Liver (tissue), 9 donors: ENCODE measurements around the gene PAAF1. TPM values are rescaled to one million over a fixed set of nuclear protein-coding genes. Genes with fewer than 3 reads are reported as not detected.

Experiments
- DNase-seq: peaks from one replicate; pipeline ENCODE4 v3.0.0-alpha.2; 2017; ENCODE audit warnings: low spot score
- H3K27ac ChIP-seq, 2 donors: one replicate each; pipeline ENCODE4 v1.7.0; 2013; ENCODE audit warnings: inconsistent platforms in 2 of 2, low read length in 2 of 2, control low read depth in 1 of 2, low read depth in 1 of 2, mild to moderate bottlenecking in 1 of 2
- H3K27me3 ChIP-seq, 4 donors: one replicate each; pipeline versions ENCODE4 v1.6.1 to v1.7.0; 2013; ENCODE audit warnings: low read length in 3 of 4, inconsistent platforms in 1 of 4, mild to moderate bottlenecking in 1 of 4, moderate library complexity in 1 of 4; ENCODE audit not compliant: control insufficient read depth in 4 of 4, insufficient read depth in 4 of 4
- H3K36me3 ChIP-seq, 4 donors: one replicate each; pipeline versions ENCODE4 v1.6.1 to v1.7.0; 2013; ENCODE audit warnings: low read length in 3 of 4, mild to moderate bottlenecking in 3 of 4, low read depth in 1 of 4, moderate library complexity in 1 of 4; ENCODE audit not compliant: control insufficient read depth in 4 of 4, insufficient read depth in 3 of 4
- H3K4me1 ChIP-seq, 4 donors: one replicate each; pipeline versions ENCODE4 v1.6.1 to v1.7.0; 2013; ENCODE audit warnings: low read length in 3 of 4, mild to moderate bottlenecking in 3 of 4, moderate library complexity in 1 of 4; ENCODE audit not compliant: control insufficient read depth in 4 of 4, insufficient read depth in 4 of 4
- H3K4me3 ChIP-seq, 3 donors: one replicate each; pipeline versions ENCODE4 v1.6.1 to v1.7.0; 2013; ENCODE audit warnings: low read length in 3 of 3, control low read depth in 1 of 3, low read depth in 1 of 3, mild to moderate bottlenecking in 1 of 3
- H3K9ac ChIP-seq, 2 donors: one replicate each; pipeline ENCODE4 v1.7.0; 2013; ENCODE audit warnings: low read length in 2 of 2, mild to moderate bottlenecking in 2 of 2, moderate library complexity in 2 of 2, control low read depth in 1 of 2, low read depth in 1 of 2
- H3K9me3 ChIP-seq, 4 donors: one replicate each; pipeline versions ENCODE4 v1.6.1 to v1.7.0; 2013; ENCODE audit warnings: low read length in 3 of 4; ENCODE audit not compliant: control insufficient read depth in 4 of 4
- EGR1 ChIP-seq, 2 donors: IDR thresholded peaks; 2 replicates each; pipeline ENCODE4 v1.6.1; 2016 to 2018; ENCODE audit warnings: antibody characterized with exemption in 2 of 2, low read depth in 2 of 2
- FOXA1 ChIP-seq: IDR thresholded peaks from 2 replicates; pipeline ENCODE4 v1.6.1; 2016; ENCODE audit warnings: antibody characterized with exemption
- FOXA2 ChIP-seq: IDR thresholded peaks from 2 replicates; pipeline ENCODE4 v1.6.1; 2016; ENCODE audit warnings: antibody characterized with exemption
- GABPA ChIP-seq, 2 donors: IDR thresholded peaks in 1 of 2; conservative IDR thresholded peaks in 1 of 2; 2 replicates each; pipeline ENCODE4 v1.6.1; 2016; ENCODE audit warnings: antibody characterized with exemption in 2 of 2, mild to moderate bottlenecking in 1 of 2, moderate library complexity in 1 of 2
- HNF4A ChIP-seq, 2 donors: conservative IDR thresholded peaks; 2 replicates each; pipeline ENCODE4 v1.6.1; 2016; ENCODE audit warnings: antibody characterized with exemption in 2 of 2, mild to moderate bottlenecking in 2 of 2
- HNF4G ChIP-seq: IDR thresholded peaks from 2 replicates; pipeline ENCODE4 v1.6.1; 2016; ENCODE audit warnings: antibody characterized with exemption
- JUND ChIP-seq, 2 donors: IDR thresholded peaks; 2 replicates each; pipeline ENCODE4 v1.6.1; 2016; ENCODE audit warnings: antibody characterized with exemption in 2 of 2
- NR2F2 ChIP-seq: IDR thresholded peaks from 2 replicates; pipeline ENCODE4 v1.6.1; 2016; ENCODE audit warnings: antibody characterized with exemption
- RAD21 ChIP-seq, 2 donors: IDR thresholded peaks; 2 replicates each; pipeline ENCODE4 v1.6.1; 2016; ENCODE audit warnings: antibody characterized with exemption in 2 of 2, mild to moderate bottlenecking in 2 of 2
- SP1 ChIP-seq: IDR thresholded peaks from 2 replicates; pipeline ENCODE4 v1.6.1; 2018; ENCODE audit warnings: antibody characterized with exemption, mild to moderate bottlenecking
- TAF1 ChIP-seq: conservative IDR thresholded peaks from 2 replicates; pipeline ENCODE4 v1.6.1; 2016; ENCODE audit warnings: antibody characterized with exemption, mild to moderate bottlenecking
- YY1 ChIP-seq: IDR thresholded peaks from 2 replicates; pipeline ENCODE4 v1.6.1; 2016; ENCODE audit warnings: antibody characterized with exemption, mild to moderate bottlenecking
- WGBS: extraction: QIAGEN DNeasy Blood & Tissue Kit; methylation state at CpG from one replicate; pipeline ENCODE4 v1.1.7; 2013; 5-methylcytosine and 5-hydroxymethylcytosine counted together
- polyA plus RNA-seq, 2 donors: library from polyadenylated mRNA; stranded (reverse) in 1 of 2; unstranded in 1 of 2; fragments of 200-250 nt in 1 of 2; fragments of >200 nt in 1 of 2; fragmentation: Nextera tagmentation in 1 of 2; extraction: Ambion mirVana in 1 of 2; gene quantifications; one replicate each; pipeline versions ENCODE4 v1.2.1 to v1.2.3, GENCODE V29; 2013 to 2015
- total RNA-seq, 2 donors: library from RNA; depleted of rRNA; stranded (reverse); fragments of >200 nt; gene quantifications; one replicate each; pipeline ENCODE4 v1.2.3, GENCODE V29; 2014
- TF ChIP-seq, protein P1 (sequence below): IDR thresholded peaks from 2 replicates; pipeline ENCODE4 v1.6.1; 2016; ENCODE audit warnings: antibody characterized with exemption, mild to moderate bottlenecking
- TF ChIP-seq, protein P2 (sequence below): IDR thresholded peaks from 2 replicates; pipeline ENCODE4 v1.6.1; 2016; ENCODE audit warnings: antibody characterized with exemption
- TF ChIP-seq, protein P3 (sequence below): fragments of 150-350 bp; IDR thresholded peaks from 2 replicates; pipeline ENCODE4 v1.5.1; 2017; ENCODE audit warnings: improper control_type of control experiment, low read depth, low read length; ENCODE audit not compliant: missing input control
- TF ChIP-seq, protein P4 (sequence below): IDR thresholded peaks from 2 replicates; pipeline ENCODE4 v1.6.1; 2016; ENCODE audit warnings: antibody characterized with exemption
- donor health status: healthy.
- donor health status: healthy.
- donor health status: healthy.
- donor health status: healthy.
- donor health status: healthy.

PAAF1 gene
- total and polyA plus RNA-seq, 4 donors: 5.3 to 10.4 (median 8.3) TPM

- Histone ChIP-seq H3K27ac (no peak overlapping the region), H3K9ac (no peak overlapping the region), H3K9me3 (no peaks in the 10 kb centered on the region), H3K36me3 (peaks cover 2 to 8% (median 5%) of the 10 kb centered on the region in 4 donors), H3K4me3 (no peak overlapping the region), H3K27me3 (no peaks in the 10 kb centered on the region), H3K4me1 (no peaks in the 10 kb centered on the region)
- TF ChIP-seq FOXA2 (no peak), SP1 (no peak), GABPA (IDR thresholded peaks at IDR 0.05 in 1 of 2, conservative IDR thresholded peaks at IDR 0.05 in 1 of 2) (no peak), NR2F2 (no peak), TAF1 (no peak), HNF4A (conservative IDR thresholded peaks at IDR 0.05) (no peak), FOXA1 (no peak), JUND (IDR thresholded peaks at IDR 0.05) (no peak), EGR1 (IDR thresholded peaks at IDR 0.05; ENCODE audit: low read depth in 2 of 2) (no peak), HNF4G (no peak), RAD21 (IDR thresholded peaks at IDR 0.05) (no peak), YY1 (no peak)
- TF ChIP-seq, protein P1, sequence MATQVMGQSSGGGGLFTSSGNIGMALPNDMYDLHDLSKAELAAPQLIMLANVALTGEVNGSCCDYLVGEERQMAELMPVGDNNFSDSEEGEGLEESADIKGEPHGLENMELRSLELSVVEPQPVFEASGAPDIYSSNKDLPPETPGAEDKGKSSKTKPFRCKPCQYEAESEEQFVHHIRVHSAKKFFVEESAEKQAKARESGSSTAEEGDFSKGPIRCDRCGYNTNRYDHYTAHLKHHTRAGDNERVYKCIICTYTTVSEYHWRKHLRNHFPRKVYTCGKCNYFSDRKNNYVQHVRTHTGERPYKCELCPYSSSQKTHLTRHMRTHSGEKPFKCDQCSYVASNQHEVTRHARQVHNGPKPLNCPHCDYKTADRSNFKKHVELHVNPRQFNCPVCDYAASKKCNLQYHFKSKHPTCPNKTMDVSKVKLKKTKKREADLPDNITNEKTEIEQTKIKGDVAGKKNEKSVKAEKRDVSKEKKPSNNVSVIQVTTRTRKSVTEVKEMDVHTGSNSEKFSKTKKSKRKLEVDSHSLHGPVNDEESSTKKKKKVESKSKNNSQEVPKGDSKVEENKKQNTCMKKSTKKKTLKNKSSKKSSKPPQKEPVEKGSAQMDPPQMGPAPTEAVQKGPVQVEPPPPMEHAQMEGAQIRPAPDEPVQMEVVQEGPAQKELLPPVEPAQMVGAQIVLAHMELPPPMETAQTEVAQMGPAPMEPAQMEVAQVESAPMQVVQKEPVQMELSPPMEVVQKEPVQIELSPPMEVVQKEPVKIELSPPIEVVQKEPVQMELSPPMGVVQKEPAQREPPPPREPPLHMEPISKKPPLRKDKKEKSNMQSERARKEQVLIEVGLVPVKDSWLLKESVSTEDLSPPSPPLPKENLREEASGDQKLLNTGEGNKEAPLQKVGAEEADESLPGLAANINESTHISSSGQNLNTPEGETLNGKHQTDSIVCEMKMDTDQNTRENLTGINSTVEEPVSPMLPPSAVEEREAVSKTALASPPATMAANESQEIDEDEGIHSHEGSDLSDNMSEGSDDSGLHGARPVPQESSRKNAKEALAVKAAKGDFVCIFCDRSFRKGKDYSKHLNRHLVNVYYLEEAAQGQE: no peak
- TF ChIP-seq, protein P2, sequence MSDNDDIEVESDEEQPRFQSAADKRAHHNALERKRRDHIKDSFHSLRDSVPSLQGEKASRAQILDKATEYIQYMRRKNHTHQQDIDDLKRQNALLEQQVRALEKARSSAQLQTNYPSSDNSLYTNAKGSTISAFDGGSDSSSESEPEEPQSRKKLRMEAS: no peak
- TF ChIP-seq, protein P3, sequence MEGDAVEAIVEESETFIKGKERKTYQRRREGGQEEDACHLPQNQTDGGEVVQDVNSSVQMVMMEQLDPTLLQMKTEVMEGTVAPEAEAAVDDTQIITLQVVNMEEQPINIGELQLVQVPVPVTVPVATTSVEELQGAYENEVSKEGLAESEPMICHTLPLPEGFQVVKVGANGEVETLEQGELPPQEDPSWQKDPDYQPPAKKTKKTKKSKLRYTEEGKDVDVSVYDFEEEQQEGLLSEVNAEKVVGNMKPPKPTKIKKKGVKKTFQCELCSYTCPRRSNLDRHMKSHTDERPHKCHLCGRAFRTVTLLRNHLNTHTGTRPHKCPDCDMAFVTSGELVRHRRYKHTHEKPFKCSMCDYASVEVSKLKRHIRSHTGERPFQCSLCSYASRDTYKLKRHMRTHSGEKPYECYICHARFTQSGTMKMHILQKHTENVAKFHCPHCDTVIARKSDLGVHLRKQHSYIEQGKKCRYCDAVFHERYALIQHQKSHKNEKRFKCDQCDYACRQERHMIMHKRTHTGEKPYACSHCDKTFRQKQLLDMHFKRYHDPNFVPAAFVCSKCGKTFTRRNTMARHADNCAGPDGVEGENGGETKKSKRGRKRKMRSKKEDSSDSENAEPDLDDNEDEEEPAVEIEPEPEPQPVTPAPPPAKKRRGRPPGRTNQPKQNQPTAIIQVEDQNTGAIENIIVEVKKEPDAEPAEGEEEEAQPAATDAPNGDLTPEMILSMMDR: no peak
- TF ChIP-seq, protein P4, sequence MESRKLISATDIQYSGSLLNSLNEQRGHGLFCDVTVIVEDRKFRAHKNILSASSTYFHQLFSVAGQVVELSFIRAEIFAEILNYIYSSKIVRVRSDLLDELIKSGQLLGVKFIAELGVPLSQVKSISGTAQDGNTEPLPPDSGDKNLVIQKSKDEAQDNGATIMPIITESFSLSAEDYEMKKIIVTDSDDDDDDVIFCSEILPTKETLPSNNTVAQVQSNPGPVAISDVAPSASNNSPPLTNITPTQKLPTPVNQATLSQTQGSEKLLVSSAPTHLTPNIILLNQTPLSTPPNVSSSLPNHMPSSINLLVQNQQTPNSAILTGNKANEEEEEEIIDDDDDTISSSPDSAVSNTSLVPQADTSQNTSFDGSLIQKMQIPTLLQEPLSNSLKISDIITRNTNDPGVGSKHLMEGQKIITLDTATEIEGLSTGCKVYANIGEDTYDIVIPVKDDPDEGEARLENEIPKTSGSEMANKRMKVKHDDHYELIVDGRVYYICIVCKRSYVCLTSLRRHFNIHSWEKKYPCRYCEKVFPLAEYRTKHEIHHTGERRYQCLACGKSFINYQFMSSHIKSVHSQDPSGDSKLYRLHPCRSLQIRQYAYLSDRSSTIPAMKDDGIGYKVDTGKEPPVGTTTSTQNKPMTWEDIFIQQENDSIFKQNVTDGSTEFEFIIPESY: no peak
- no peak for DNase-seq
- WGBS: 94% methylated on average over 1 of the region's 1 CpG
Observed at GRCh38 chr11:73856031-73856567, 20.7 kb upstream of the PAAF1 start.

DNA sequence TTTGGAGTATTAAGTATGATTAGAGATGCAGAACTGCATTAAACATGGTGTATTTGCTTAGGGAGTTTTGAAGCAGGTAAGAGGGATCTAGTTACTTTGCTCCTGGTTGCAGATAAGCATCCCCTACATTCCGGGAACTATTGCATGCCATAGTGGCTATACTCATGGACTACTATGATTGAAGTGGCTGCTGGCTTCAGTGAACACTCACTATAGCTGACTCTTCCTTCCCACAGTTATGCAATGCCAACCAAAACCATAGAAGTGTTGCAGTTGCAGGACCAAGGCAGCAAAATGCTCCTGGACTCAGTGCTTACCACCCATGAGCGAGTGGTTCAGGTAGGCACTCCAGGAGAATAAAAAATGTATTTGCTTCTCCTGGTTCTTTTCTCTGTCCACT is 17.1 kb upstream of the PAAF1 start:
- Histone ChIP-seq H3K27ac (no peak overlapping the region), H3K27me3 (no peaks in the 10 kb centered on the region), H3K9me3 (no peaks in the 10 kb centered on the region), H3K4me1 (no peaks in the 10 kb centered on the region), H3K4me3 (no peak overlapping the region), H3K9ac (no peak overlapping the region), H3K36me3 (peaks cover 2 to 15% (median 11%) of the 10 kb centered on the region in 4 donors)
- TF ChIP-seq FOXA2: no peak
- no peak for TF ChIP-seq TAF1
- TF ChIP-seq, protein P1: no peak
- TF ChIP-seq, protein P2: no peak
- no peak for TF ChIP-seq RAD21 (IDR thresholded peaks at IDR 0.05)
- no peak for DNase-seq
- WGBS: 94% methylated on average over 2 of the region's 2 CpGs
